GM10266 (cell line): ENCODE measurements around the gene CRADD.

Source experiments
- DNase-seq: peaks from one replicate; pipeline ENCODE4 v3.0.0; 2012; ENCODE audit errors: extremely low spot score
- CTCF ChIP-seq: IDR thresholded peaks from 2 replicates; pipeline ENCODE4 v1.5.1; 2012; ENCODE audit warnings: mild to moderate bottlenecking, low read depth; ENCODE audit not compliant: control insufficient read depth, insufficient read depth; ENCODE audit errors: missing control alignments

Gene CRADD

GRCh38 chr12:93825931-93826555 is 148.9 kb downstream of the CRADD start:
- TF ChIP-seq CTCF, result no peak
- no peak for DNase-seq

GRCh38 chr12:93827179-93827578 is 150.0 kb downstream of the CRADD start:
- TF ChIP-seq CTCF, result no peak
- DNase-seq, result no peak

DNA sequence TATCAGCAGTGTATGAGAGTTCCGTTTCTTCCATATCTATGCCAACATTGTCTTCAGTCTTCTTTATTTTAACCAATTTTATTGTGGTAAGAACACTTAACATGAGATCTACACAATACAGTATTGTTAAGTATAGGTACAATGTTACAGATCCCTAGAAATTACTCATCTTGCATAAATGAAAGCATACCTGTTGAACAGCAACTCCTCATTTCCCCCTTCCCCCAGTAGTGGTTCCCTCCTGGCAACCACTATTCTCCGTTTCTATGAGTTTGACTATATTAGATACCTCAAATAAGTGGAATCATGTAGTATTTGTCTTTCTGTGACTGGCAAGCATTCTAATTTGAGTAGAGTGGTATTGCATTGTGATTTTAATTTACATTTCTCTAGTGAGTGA is 150.5 kb downstream of the CRADD start:
- no peak for DNase-seq
- no peak for TF ChIP-seq CTCF

GRCh38 chr12:93829016-93829415 is 151.8 kb downstream of the CRADD start:
- DNase-seq, result no peak
- no peak for TF ChIP-seq CTCF

DNA sequence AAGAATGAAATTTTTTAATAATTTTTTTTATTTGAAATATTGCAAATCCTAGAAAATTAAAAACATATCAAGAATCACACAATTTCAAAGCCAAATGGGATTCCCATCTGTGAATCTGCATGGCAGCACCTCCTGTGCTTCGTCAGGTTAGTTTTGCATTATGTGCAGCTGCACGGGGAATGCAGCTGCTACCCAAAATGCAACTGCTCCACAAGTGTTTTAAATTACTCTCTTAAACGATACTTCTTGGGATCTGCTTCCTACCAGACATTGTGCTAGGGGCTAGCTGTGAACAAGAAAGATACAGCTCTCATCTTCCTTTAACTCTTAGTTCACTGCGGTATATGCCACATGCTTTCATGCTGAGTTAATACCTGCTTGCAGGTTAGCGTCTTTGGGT is 154.2 kb downstream of the CRADD start:
- TF ChIP-seq CTCF, result no peak
- DNase-seq, result no peak

DNA sequence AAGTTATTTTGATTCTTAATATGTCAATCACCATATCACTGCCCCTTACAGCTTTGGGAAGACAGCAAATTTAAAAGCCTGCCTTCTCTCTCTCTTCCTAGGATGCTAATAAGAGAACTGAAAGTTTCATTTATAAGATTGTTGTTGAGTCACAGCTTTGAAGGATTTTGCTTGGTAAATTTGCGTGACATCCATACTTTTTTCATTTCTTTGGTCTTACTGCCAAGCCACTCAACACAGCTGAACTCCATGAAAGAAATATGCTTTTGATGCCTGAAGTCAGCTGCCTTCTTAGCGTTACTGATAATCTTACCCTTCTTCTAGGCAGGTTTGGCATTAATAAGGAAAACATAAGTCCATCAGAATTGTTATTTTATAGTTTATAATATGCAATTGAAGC is 155.0 kb downstream of the CRADD start:
- no peak for DNase-seq
- no peak for TF ChIP-seq CTCF

DNA sequence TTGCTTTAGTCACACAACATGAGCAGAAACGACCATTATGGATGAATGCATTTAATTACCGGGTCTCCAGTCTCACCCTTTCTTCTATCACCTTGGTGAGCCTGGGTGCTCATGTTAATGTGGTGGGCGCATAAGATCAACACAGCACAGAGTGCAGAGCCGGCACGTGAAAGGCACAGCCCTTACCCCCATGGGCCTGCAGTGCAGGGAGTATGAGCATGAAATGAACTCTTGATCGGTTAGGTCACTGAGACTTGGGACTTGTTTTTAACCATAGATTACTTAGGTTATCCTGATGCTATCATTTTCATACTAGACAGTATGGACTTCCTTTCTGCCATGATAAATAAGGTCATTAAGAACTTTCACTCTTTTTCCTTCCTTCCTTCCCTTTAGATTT is 156.8 kb downstream of the CRADD start:
- TF ChIP-seq CTCF, result no peak
- DNase-seq, result no peak
